Neural cell (in vitro differentiated cells): ENCODE measurements around the gene XXYLT1.

Experiments
- EZH2 ChIP-seq: fragments of 200-600, 300-800 bp; shearing (Covaris generic), sonication (generic); IDR thresholded peaks from 2 replicates; pipeline ENCODE4 v1.6.1; 2014; ENCODE audit warnings: antibody characterized with exemption, low read length, borderline replicate concordance, mild to moderate bottlenecking; ENCODE audit not compliant: insufficient read depth, poor library complexity, severe bottlenecking
- POLR2AphosphoS5 ChIP-seq: IDR thresholded peaks from 2 replicates; pipeline ENCODE4 v1.6.1; 2012
- TF ChIP-seq, protein P1 (sequence below): fragments of 450-650 bp; IDR thresholded peaks from 2 replicates; pipeline ENCODE4 v1.5.1; 2014; ENCODE audit warnings: antibody characterized with exemption, mild to moderate bottlenecking, moderate library complexity; ENCODE audit not compliant: poor library complexity, severe bottlenecking
- TF ChIP-seq, protein P2 (sequence below): IDR thresholded peaks from 2 replicates; pipeline ENCODE4 v1.6.1; 2012; ENCODE audit warnings: borderline replicate concordance

DNA sequence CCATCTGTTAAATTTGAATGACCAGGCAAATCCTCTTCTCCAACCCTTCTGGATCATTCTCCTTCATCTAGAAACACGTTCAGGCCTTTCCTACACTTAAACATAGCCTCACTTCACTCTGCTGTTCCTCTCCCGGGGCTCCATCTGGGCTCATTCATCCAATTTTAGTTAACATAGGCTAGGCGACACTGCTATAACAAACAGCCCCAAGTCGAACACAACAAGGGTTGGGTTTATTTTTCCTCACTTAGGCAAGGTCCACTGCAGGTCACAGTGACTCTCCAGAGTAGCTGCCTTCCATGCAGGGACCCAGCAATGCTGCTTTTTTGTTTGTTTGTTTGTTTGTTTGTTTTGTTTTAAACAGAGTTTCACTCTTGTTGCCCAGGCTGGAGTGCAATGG is 250.8 kb downstream of the XXYLT1 start:
- TF ChIP-seq, protein P1, sequence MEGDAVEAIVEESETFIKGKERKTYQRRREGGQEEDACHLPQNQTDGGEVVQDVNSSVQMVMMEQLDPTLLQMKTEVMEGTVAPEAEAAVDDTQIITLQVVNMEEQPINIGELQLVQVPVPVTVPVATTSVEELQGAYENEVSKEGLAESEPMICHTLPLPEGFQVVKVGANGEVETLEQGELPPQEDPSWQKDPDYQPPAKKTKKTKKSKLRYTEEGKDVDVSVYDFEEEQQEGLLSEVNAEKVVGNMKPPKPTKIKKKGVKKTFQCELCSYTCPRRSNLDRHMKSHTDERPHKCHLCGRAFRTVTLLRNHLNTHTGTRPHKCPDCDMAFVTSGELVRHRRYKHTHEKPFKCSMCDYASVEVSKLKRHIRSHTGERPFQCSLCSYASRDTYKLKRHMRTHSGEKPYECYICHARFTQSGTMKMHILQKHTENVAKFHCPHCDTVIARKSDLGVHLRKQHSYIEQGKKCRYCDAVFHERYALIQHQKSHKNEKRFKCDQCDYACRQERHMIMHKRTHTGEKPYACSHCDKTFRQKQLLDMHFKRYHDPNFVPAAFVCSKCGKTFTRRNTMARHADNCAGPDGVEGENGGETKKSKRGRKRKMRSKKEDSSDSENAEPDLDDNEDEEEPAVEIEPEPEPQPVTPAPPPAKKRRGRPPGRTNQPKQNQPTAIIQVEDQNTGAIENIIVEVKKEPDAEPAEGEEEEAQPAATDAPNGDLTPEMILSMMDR: no peak
- TF ChIP-seq, protein P2, sequence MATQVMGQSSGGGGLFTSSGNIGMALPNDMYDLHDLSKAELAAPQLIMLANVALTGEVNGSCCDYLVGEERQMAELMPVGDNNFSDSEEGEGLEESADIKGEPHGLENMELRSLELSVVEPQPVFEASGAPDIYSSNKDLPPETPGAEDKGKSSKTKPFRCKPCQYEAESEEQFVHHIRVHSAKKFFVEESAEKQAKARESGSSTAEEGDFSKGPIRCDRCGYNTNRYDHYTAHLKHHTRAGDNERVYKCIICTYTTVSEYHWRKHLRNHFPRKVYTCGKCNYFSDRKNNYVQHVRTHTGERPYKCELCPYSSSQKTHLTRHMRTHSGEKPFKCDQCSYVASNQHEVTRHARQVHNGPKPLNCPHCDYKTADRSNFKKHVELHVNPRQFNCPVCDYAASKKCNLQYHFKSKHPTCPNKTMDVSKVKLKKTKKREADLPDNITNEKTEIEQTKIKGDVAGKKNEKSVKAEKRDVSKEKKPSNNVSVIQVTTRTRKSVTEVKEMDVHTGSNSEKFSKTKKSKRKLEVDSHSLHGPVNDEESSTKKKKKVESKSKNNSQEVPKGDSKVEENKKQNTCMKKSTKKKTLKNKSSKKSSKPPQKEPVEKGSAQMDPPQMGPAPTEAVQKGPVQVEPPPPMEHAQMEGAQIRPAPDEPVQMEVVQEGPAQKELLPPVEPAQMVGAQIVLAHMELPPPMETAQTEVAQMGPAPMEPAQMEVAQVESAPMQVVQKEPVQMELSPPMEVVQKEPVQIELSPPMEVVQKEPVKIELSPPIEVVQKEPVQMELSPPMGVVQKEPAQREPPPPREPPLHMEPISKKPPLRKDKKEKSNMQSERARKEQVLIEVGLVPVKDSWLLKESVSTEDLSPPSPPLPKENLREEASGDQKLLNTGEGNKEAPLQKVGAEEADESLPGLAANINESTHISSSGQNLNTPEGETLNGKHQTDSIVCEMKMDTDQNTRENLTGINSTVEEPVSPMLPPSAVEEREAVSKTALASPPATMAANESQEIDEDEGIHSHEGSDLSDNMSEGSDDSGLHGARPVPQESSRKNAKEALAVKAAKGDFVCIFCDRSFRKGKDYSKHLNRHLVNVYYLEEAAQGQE: no peak
- TF ChIP-seq POLR2AphosphoS5: no peak
- no peak for TF ChIP-seq EZH2
